ENCODE measurements around the gene SIRT7.
"Not testable (repeated sequence)": the region's sequence is repeated elsewhere in the genome, so short reads cannot be mapped to it uniquely, and the experiment has no call there.

The SIRT7 gene

GRCh38 chr17:81954131-81955057, 36.4 kb upstream of the SIRT7 start:
- DNase-seq, result no peak

- DNase-seq, result not testable (repeated sequence)
Measured at GRCh38 chr17:81953443-81953842, 35.5 kb upstream of the SIRT7 start.

GRCh38 chr17:81952792-81953228, 34.8 kb upstream of the SIRT7 start:
- DNase-seq, result no peak

GRCh38 chr17:81951785-81952684, 34.1 kb upstream of the SIRT7 start:
- DNase-seq, result no peak

- DNase-seq, result no peak
Measured at GRCh38 chr17:81950501-81950900, 32.5 kb upstream of the SIRT7 start.

- no peak for DNase-seq
Measured at GRCh38 chr17:81948635-81949378, 30.8 kb upstream of the SIRT7 start.

GRCh38 chr17:81947189-81947588, 29.2 kb upstream of the SIRT7 start, which contains the start of gene MYADML2:
Gene MYADML2 (minus strand): TSS chr17:81947233. CDS start chr17:81941741, 5,492 bp downstream.
- no peak for DNase-seq

- DNase-seq, result no peak
Measured at GRCh38 chr17:81944858-81945257, 26.9 kb upstream of the SIRT7 start.

GRCh38 chr17:81942167-81942553, 24.2 kb upstream of the SIRT7 start:
- no peak for DNase-seq

- DNase-seq, result no peak
Measured at GRCh38 chr17:81941484-81942166, 23.6 kb upstream of the SIRT7 start.

- DNase-seq, result no peak
Measured at GRCh38 chr17:81940538-81941483, 22.8 kb upstream of the SIRT7 start.

GRCh38 chr17:81939881-81940385, 22.0 kb upstream of the SIRT7 start:
- no peak for DNase-seq

- DNase-seq, result no peak
Measured at GRCh38 chr17:81939218-81939617, 21.2 kb upstream of the SIRT7 start.

- no peak for DNase-seq
Measured at GRCh38 chr17:81935709-81936084, 17.7 kb upstream of the SIRT7 start.

GRCh38 chr17:81934850-81935708, 17.1 kb upstream of the SIRT7 start:
- DNase-seq, result no peak

- no peak for DNase-seq
Measured at GRCh38 chr17:81934098-81934757, 16.3 kb upstream of the SIRT7 start.

GRCh38 chr17:81933178-81933699, 15.3 kb upstream of the SIRT7 start:
- DNase-seq, result no peak

GRCh38 chr17:81932333-81932983, 14.5 kb upstream of the SIRT7 start:
- DNase-seq, result no peak
